Measurements from ENCODE around the gene KRTAP5-3. TPM values are rescaled to one million over a fixed set of nuclear protein-coding genes. Genes with fewer than 3 reads are reported as not detected.
"Not testable (repeated sequence)": the region's sequence is repeated elsewhere in the genome, so short reads cannot be mapped to it uniquely, and the experiment has no call there.

KRTAP5-3 gene
- total RNA-seq, 1 experiment from 2014 or later, result not detected

DNA sequence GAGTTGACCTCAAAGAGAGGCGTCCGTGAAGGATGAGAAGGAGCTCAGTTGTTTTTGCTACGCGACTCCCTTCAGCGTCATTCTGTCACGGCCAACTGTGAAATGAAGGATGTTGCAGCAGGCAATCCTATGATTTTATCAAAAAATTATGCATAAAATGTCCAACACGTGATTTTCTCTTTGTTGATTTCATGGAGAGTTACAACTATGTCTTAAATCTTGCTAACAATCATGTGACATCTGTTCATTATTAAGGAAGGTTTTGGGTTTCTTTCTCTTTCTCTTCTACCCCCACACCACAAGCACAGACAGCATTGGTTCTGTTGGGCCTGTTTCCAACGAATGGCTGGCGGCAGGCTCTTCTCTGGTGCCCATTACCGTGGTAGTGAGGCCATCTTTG lies 10.0 kb upstream of the KRTAP5-3 start:
- Histone ChIP-seq H3K27me3 (ENCODE audit: low read length) (no peaks in the 10 kb centered on the region), H3K79me2 (ENCODE audit: low read length) (no peaks in the 10 kb centered on the region), H3K9ac (ENCODE audit: low read length) (no peak overlapping the region), H3K4me1 (ENCODE audit: low read length) (no peaks in the 10 kb centered on the region), H3K4me3 (ENCODE audit: low read length) (no peak overlapping the region), H3K36me3 (ENCODE audit: insufficient read depth, low read length) (no peaks in the 10 kb centered on the region), H3K9me3 (ENCODE audit: low read length) (no peaks in the 10 kb centered on the region), H3K4me2 (ENCODE audit: low read depth, low read length, poor library complexity, severe bottlenecking) (no peak overlapping the region), H4K20me1 (ENCODE audit: insufficient read depth, low read depth, low read length) (no peaks in the 10 kb centered on the region), H3K27ac (ENCODE audit: low read length) (no peak overlapping the region), H2AFZ (ENCODE audit: low read length) (no peak overlapping the region), H3K9me2 (replicated peaks; ENCODE audit: insufficient read depth, low read length) (no peaks in the 10 kb centered on the region)
- DNase-seq, result no peak

DNA sequence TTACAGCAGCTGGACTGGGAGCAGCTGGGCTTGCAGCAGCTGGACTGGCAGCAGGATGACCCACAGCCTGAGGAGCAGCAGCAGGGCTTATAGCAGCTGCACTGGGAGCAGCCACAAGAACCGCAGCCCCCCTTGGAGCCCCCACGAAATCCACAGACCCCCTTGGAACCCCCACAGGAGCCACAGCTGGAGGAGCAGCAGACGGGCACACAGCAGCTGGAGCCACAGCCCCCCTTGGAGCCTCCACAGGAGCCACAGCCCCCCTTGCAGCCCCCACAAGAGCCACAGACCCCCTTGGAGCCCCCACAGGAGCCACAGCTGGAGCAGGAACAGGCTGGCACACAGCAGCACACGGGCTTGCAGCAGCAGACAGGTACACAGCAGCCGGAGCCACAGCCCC lies 362 bp downstream of the KRTAP5-3 start:
- not testable (repeated sequence) for H3K27me3 ChIP-seq (ENCODE audit: low read length); H3K27ac ChIP-seq (ENCODE audit: low read length); H3K4me1 ChIP-seq (ENCODE audit: low read length); H3K9me2 ChIP-seq (replicated peaks; ENCODE audit: insufficient read depth, low read length); H2AFZ ChIP-seq (ENCODE audit: low read length); H3K4me3 ChIP-seq (ENCODE audit: low read length); H3K4me2 ChIP-seq (ENCODE audit: low read depth, low read length, poor library complexity, severe bottlenecking); H3K79me2 ChIP-seq (ENCODE audit: low read length); H3K9ac ChIP-seq (ENCODE audit: low read length); H4K20me1 ChIP-seq (ENCODE audit: insufficient read depth, low read depth, low read length); H3K9me3 ChIP-seq (ENCODE audit: low read length); H3K36me3 ChIP-seq (ENCODE audit: insufficient read depth, low read length); DNase-seq

- H3K9ac ChIP-seq (ENCODE audit: low read length); DNase-seq; H3K4me1 ChIP-seq (ENCODE audit: low read length); H3K36me3 ChIP-seq (ENCODE audit: insufficient read depth, low read length); H4K20me1 ChIP-seq (ENCODE audit: insufficient read depth, low read depth, low read length); H3K4me3 ChIP-seq (ENCODE audit: low read length); H2AFZ ChIP-seq (ENCODE audit: low read length); H3K79me2 ChIP-seq (ENCODE audit: low read length); H3K9me2 ChIP-seq (replicated peaks; ENCODE audit: insufficient read depth, low read length); H3K9me3 ChIP-seq (ENCODE audit: low read length); H3K4me2 ChIP-seq (ENCODE audit: low read depth, low read length, poor library complexity, severe bottlenecking); H3K27ac ChIP-seq (ENCODE audit: low read length); H3K27me3 ChIP-seq (ENCODE audit: low read length): not testable (repeated sequence)
Measured at GRCh38 chr11:1607156-1607845, 962 bp downstream of the KRTAP5-3 start.

DNA sequence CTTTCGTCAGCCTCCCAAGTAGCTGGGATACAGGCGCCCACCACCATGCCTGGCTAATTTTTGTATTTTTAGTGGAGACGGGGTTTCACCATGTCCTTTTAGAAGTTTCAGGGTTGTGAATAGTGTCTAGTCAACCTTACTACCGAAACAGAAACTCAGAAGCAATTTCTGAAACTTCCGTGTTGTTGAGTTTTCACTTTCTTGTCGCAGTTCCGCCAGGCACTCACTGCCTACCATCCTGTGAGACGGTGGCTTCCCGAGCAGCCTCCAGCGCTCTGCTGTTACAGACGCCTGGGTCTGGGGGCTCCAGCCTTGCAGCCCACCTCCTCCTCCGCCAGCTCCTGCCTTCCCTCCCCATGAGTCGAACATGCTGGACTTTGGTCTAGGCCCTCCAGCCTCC lies 2.3 kb downstream of the KRTAP5-3 start:
- Histone ChIP-seq H3K9ac (ENCODE audit: low read length) (peak overlapping the region; percentile 43; the same call in 1 of the 2 replicates), H3K4me3 (ENCODE audit: low read length) (peak overlapping the region; percentile 43; the same call in 1 of the 2 replicates), H3K4me2 (ENCODE audit: low read depth, low read length, poor library complexity, severe bottlenecking) (peak overlapping the region; percentile 32), H3K4me1 (ENCODE audit: low read length) (peaks cover 12% of the 10 kb centered on the region)
- H3K9me2 ChIP-seq (replicated peaks; ENCODE audit: insufficient read depth, low read length); DNase-seq; H2AFZ ChIP-seq (ENCODE audit: low read length); H3K27ac ChIP-seq (ENCODE audit: low read length); H3K79me2 ChIP-seq (ENCODE audit: low read length); H3K9me3 ChIP-seq (ENCODE audit: low read length); H3K36me3 ChIP-seq (ENCODE audit: insufficient read depth, low read length); H4K20me1 ChIP-seq (ENCODE audit: insufficient read depth, low read depth, low read length); H3K27me3 ChIP-seq (ENCODE audit: low read length): not testable (repeated sequence)

- no peaks in the 10 kb centered on the region for H3K9me2 ChIP-seq (replicated peaks; ENCODE audit: insufficient read depth, low read length)
- H3K9ac ChIP-seq (ENCODE audit: low read length), result no peak overlapping the region
- no peak overlapping the region for H3K4me2 ChIP-seq (ENCODE audit: low read depth, low read length, poor library complexity, severe bottlenecking)
- no peaks in the 10 kb centered on the region for H3K79me2 ChIP-seq (ENCODE audit: low read length)
- H3K27ac ChIP-seq (ENCODE audit: low read length), result no peak overlapping the region
- no peaks in the 10 kb centered on the region for H4K20me1 ChIP-seq (ENCODE audit: insufficient read depth, low read depth, low read length)
- no peak for DNase-seq
- no peak overlapping the region for H3K4me3 ChIP-seq (ENCODE audit: low read length)
- no peak overlapping the region for H2AFZ ChIP-seq (ENCODE audit: low read length)
- peaks cover 17% of the 10 kb centered on the region for H3K4me1 ChIP-seq (ENCODE audit: low read length)
- H3K36me3 ChIP-seq (ENCODE audit: insufficient read depth, low read length), result no peaks in the 10 kb centered on the region
- H3K9me3 ChIP-seq (ENCODE audit: low read length), result no peaks in the 10 kb centered on the region
- no peaks in the 10 kb centered on the region for H3K27me3 ChIP-seq (ENCODE audit: low read length)
Measured at GRCh38 chr11:1604711-1605110, 3.6 kb downstream of the KRTAP5-3 start.

DNA sequence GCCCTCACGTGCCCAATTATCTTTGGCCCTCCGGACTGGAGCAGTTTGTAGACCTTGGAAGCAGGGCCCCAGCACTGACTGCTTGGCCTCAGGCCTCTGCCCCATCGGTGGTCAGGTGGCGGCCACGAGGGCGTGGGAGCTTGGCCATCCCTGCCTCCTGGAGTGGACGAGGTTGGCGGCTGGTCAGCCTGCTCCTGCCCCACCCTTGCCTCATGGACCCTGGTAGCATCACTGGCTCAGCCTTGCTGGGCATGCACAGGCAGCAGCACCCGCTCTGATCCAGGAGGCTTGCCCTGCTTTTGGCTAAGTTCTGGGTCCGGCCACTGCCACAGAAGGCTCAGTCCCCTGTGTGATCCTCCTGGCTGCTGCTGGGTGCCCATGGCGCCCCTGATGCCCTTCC lies 4.1 kb downstream of the KRTAP5-3 start:
- H3K4me1 ChIP-seq (ENCODE audit: low read length), result peaks cover 17% of the 10 kb centered on the region
- no peaks in the 10 kb centered on the region for H4K20me1 ChIP-seq (ENCODE audit: insufficient read depth, low read depth, low read length)
- H3K9me2 ChIP-seq (replicated peaks; ENCODE audit: insufficient read depth, low read length), result no peaks in the 10 kb centered on the region
- H3K27ac ChIP-seq (ENCODE audit: low read length), result no peak overlapping the region
- H3K4me3 ChIP-seq (ENCODE audit: low read length), result no peak overlapping the region
- H3K79me2 ChIP-seq (ENCODE audit: low read length), result no peaks in the 10 kb centered on the region
- H3K4me2 ChIP-seq (ENCODE audit: low read depth, low read length, poor library complexity, severe bottlenecking), result no peak overlapping the region
- no peaks in the 10 kb centered on the region for H3K9me3 ChIP-seq (ENCODE audit: low read length)
- DNase-seq, result no peak
- no peak overlapping the region for H2AFZ ChIP-seq (ENCODE audit: low read length)
- no peaks in the 10 kb centered on the region for H3K27me3 ChIP-seq (ENCODE audit: low read length)
- no peak overlapping the region for H3K9ac ChIP-seq (ENCODE audit: low read length)
- H3K36me3 ChIP-seq (ENCODE audit: insufficient read depth, low read length), result no peaks in the 10 kb centered on the region

- Histone ChIP-seq H3K4me1 (ENCODE audit: low read length) (peaks cover 17% of the 10 kb centered on the region), H3K9ac (ENCODE audit: low read length) (no peak overlapping the region), H2AFZ (ENCODE audit: low read length) (no peak overlapping the region), H4K20me1 (ENCODE audit: insufficient read depth, low read depth, low read length) (no peaks in the 10 kb centered on the region), H3K4me3 (ENCODE audit: low read length) (no peak overlapping the region), H3K4me2 (ENCODE audit: low read depth, low read length, poor library complexity, severe bottlenecking) (no peak overlapping the region), H3K9me3 (ENCODE audit: low read length) (no peaks in the 10 kb centered on the region), H3K9me2 (replicated peaks; ENCODE audit: insufficient read depth, low read length) (no peaks in the 10 kb centered on the region), H3K79me2 (ENCODE audit: low read length) (no peaks in the 10 kb centered on the region), H3K36me3 (ENCODE audit: insufficient read depth, low read length) (no peaks in the 10 kb centered on the region), H3K27me3 (ENCODE audit: low read length) (no peaks in the 10 kb centered on the region), H3K27ac (ENCODE audit: low read length) (no peak overlapping the region)
- DNase-seq, result no peak
Measured at GRCh38 chr11:1603629-1604028, 4.6 kb downstream of the KRTAP5-3 start.

DNA sequence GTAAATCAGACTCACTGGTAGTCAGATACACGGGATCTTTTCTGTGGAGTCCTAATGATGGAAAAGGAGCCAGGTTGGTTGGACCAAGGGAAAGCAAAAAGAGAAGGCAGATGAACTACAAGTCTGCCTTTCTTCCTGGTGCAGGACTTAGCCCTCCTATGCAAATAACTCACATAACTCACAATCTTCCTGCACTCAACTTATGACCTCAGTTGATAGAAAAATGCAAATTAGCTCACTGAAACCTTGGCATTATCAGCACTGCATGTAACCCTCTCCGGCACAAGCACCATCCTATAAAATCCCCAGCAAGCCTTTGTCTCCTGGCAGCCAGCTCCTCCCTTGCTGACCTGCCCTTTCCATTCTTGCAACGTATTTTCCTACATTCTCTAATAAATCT lies 6.6 kb downstream of the KRTAP5-3 start:
- H3K9me2 ChIP-seq (replicated peaks; ENCODE audit: insufficient read depth, low read length); H3K9ac ChIP-seq (ENCODE audit: low read length); H3K27me3 ChIP-seq (ENCODE audit: low read length); H2AFZ ChIP-seq (ENCODE audit: low read length); H3K36me3 ChIP-seq (ENCODE audit: insufficient read depth, low read length); H4K20me1 ChIP-seq (ENCODE audit: insufficient read depth, low read depth, low read length); H3K79me2 ChIP-seq (ENCODE audit: low read length); H3K27ac ChIP-seq (ENCODE audit: low read length); H3K9me3 ChIP-seq (ENCODE audit: low read length); H3K4me3 ChIP-seq (ENCODE audit: low read length): not testable (repeated sequence)
- H3K4me1 ChIP-seq (ENCODE audit: low read length), result peaks cover 17% of the 10 kb centered on the region
- peak overlapping the region; percentile 29 for H3K4me2 ChIP-seq (ENCODE audit: low read depth, low read length, poor library complexity, severe bottlenecking)
- peak; percentile 48 for DNase-seq

GRCh38 chr11:1600626-1601025 lies 7.6 kb downstream of the KRTAP5-3 start:
- no peak for DNase-seq
- peaks cover 17% of the 10 kb centered on the region for H3K4me1 ChIP-seq (ENCODE audit: low read length)
- H3K4me2 ChIP-seq (ENCODE audit: low read depth, low read length, poor library complexity, severe bottlenecking), result no peak overlapping the region
- H3K79me2 ChIP-seq (ENCODE audit: low read length), result no peaks in the 10 kb centered on the region
- no peaks in the 10 kb centered on the region for H3K36me3 ChIP-seq (ENCODE audit: insufficient read depth, low read length)
- no peaks in the 10 kb centered on the region for H3K27me3 ChIP-seq (ENCODE audit: low read length)
- no peak overlapping the region for H3K9ac ChIP-seq (ENCODE audit: low read length)
- no peaks in the 10 kb centered on the region for H3K9me3 ChIP-seq (ENCODE audit: low read length)
- no peaks in the 10 kb centered on the region for H3K9me2 ChIP-seq (replicated peaks; ENCODE audit: insufficient read depth, low read length)
- no peak overlapping the region for H3K4me3 ChIP-seq (ENCODE audit: low read length)
- no peak overlapping the region for H2AFZ ChIP-seq (ENCODE audit: low read length)
- no peak overlapping the region for H3K27ac ChIP-seq (ENCODE audit: low read length)
- no peaks in the 10 kb centered on the region for H4K20me1 ChIP-seq (ENCODE audit: insufficient read depth, low read depth, low read length)
